H9 (cell line): ENCODE measurements around the gene MSANTD1. TPM values are rescaled to one million over a fixed set of nuclear protein-coding genes. Genes with fewer than 3 reads are reported as not detected.
A peak's percentile ranks its signal among the peaks of the same experiment; 100 is the strongest.

Experiments
- DNase-seq: peaks from one replicate; pipeline ENCODE4 v3.0.0-alpha.2; 2017
- H2AFZ ChIP-seq: one replicate; pipeline ENCODE4 v1.6.1; 2013; ENCODE audit warnings: mild to moderate bottlenecking, low read length, control low read depth, moderate library complexity
- H2AK5ac ChIP-seq: 2 replicates; pipeline ENCODE4 v1.6.1; 2013; ENCODE audit warnings: low read length, control low read depth, mixed read lengths; ENCODE audit not compliant: insufficient read length
- H2BK120ac ChIP-seq: one replicate; pipeline ENCODE4 v1.6.1; 2013; ENCODE audit warnings: low read depth, mild to moderate bottlenecking, low read length, control low read depth, inconsistent platforms; ENCODE audit not compliant: poor library complexity, severe bottlenecking
- H2BK12ac ChIP-seq: 2 replicates; pipeline ENCODE4 v1.6.1; 2013; ENCODE audit warnings: low read length, control low read depth, mixed read lengths, low read depth; ENCODE audit not compliant: insufficient read length
- H2BK15ac ChIP-seq: 2 replicates; pipeline ENCODE4 v1.6.1; 2013; ENCODE audit warnings: low read depth, low read length, control low read depth
- H2BK20ac ChIP-seq: one replicate; pipeline ENCODE4 v1.6.1; 2013; ENCODE audit warnings: low read depth, mild to moderate bottlenecking, low read length, control low read depth, inconsistent platforms; ENCODE audit not compliant: poor library complexity, severe bottlenecking
- H2BK5ac ChIP-seq: 2 replicates; pipeline ENCODE4 v1.6.1; 2013; ENCODE audit warnings: low read length, control low read depth, mixed read lengths; ENCODE audit not compliant: insufficient read length
- H3K14ac ChIP-seq: 2 replicates; pipeline ENCODE4 v1.6.1; 2013; ENCODE audit warnings: low read length, control low read depth; ENCODE audit not compliant: insufficient read depth
- H3K18ac ChIP-seq: 2 replicates; pipeline ENCODE4 v1.6.1; 2013; ENCODE audit warnings: low read depth, mild to moderate bottlenecking, mixed read lengths, low read length, control low read depth; ENCODE audit not compliant: insufficient read length
- H3K23ac ChIP-seq: 2 replicates; pipeline ENCODE4 v1.6.1; 2013; ENCODE audit warnings: low read length, control low read depth, mixed read lengths, low read depth; ENCODE audit not compliant: insufficient read length
- H3K23me2 ChIP-seq: 2 replicates; pipeline ENCODE4 v1.6.1; 2013; ENCODE audit warnings: low read depth, mild to moderate bottlenecking, mixed read lengths, low read length, control low read depth; ENCODE audit not compliant: insufficient read length, poor library complexity, severe bottlenecking
- H3K27ac ChIP-seq: 2 replicates; pipeline ENCODE4 v1.5.1; 2013; ENCODE audit warnings: low read length, control low read depth, mixed read lengths, low read depth; ENCODE audit not compliant: insufficient read length
- H3K27me3 ChIP-seq: 2 replicates; pipeline ENCODE4 v1.6.1; 2013; ENCODE audit warnings: low read length, control low read depth, inconsistent platforms; ENCODE audit not compliant: insufficient read depth
- H3K4ac ChIP-seq: 2 replicates; pipeline ENCODE4 v1.6.1; 2013; ENCODE audit warnings: low read depth, mild to moderate bottlenecking, control low read depth, inconsistent platforms, low read length, moderate library complexity
- H3K4me1 ChIP-seq: 2 replicates; pipeline ENCODE4 v1.6.1; 2013; ENCODE audit warnings: low read length, control low read depth, inconsistent platforms; ENCODE audit not compliant: insufficient read depth
- H3K4me2 ChIP-seq: 2 replicates; pipeline ENCODE4 v1.6.1; 2013; ENCODE audit warnings: low read length, control low read depth, mixed read lengths; ENCODE audit not compliant: insufficient read length, insufficient read depth
- H3K56ac ChIP-seq: 2 replicates; pipeline ENCODE4 v1.6.1; 2013; ENCODE audit warnings: low read depth, mild to moderate bottlenecking, mixed read lengths, low read length, control low read depth; ENCODE audit not compliant: insufficient read length
- H3K79me1 ChIP-seq: 2 replicates; pipeline ENCODE4 v1.6.1; 2013; ENCODE audit warnings: low read depth, mild to moderate bottlenecking, moderate library complexity, low read length, control low read depth, inconsistent platforms; ENCODE audit not compliant: insufficient read depth, poor library complexity, severe bottlenecking
- H3K79me2 ChIP-seq: 2 replicates; pipeline ENCODE4 v1.6.1; 2013; ENCODE audit warnings: low read length, control low read depth, inconsistent platforms; ENCODE audit not compliant: insufficient read depth
- H3K9ac ChIP-seq: 2 replicates; pipeline ENCODE4 v1.6.1; 2013; ENCODE audit warnings: low read length, control low read depth, mixed read lengths; ENCODE audit not compliant: insufficient read length; ENCODE audit errors: extremely low read depth
- H3K9me3 ChIP-seq: one replicate; pipeline ENCODE4 v1.6.1; 2013; ENCODE audit warnings: low read depth, low read length, inconsistent platforms; ENCODE audit not compliant: control insufficient read depth
- H3T11ph ChIP-seq: one replicate; pipeline ENCODE4 v1.6.1; 2013; ENCODE audit warnings: mild to moderate bottlenecking, low read length, control low read depth, inconsistent platforms
- H4K20me1 ChIP-seq: one replicate; pipeline ENCODE4 v1.6.1; 2013; ENCODE audit not compliant: control insufficient read depth, insufficient read length, insufficient read depth
- H4K5ac ChIP-seq: 2 replicates; pipeline ENCODE4 v1.6.1; 2013; ENCODE audit warnings: low read depth, mild to moderate bottlenecking, mixed read lengths, low read length, control low read depth; ENCODE audit not compliant: insufficient read length
- H4K8ac ChIP-seq: replicated peaks from 2 replicates; pipeline ENCODE4 v1.6.1; 2013; ENCODE audit warnings: low read length, control low read depth, mixed read lengths, low read depth; ENCODE audit not compliant: insufficient read length
- H4K91ac ChIP-seq: 2 replicates; pipeline ENCODE4 v1.6.1; 2013; ENCODE audit warnings: low read depth, mild to moderate bottlenecking, moderate library complexity, mixed read lengths, low read length, control low read depth; ENCODE audit not compliant: insufficient read length
- H3K27ac Mint-ChIP-seq, 3 experiments: 2 replicates in 2 of 3; 3 replicates in 1 of 3; pipeline ENCODE4 v1.8.0; 2020 to 2021; ENCODE audit warnings: mixed read lengths in 3 of 3, mild to moderate bottlenecking in 1 of 3, moderate library complexity in 1 of 3
- H3K27me3 Mint-ChIP-seq: 2 replicates; pipeline ENCODE4 v1.8.0; 2021; ENCODE audit warnings: low read depth, mild to moderate bottlenecking, moderate library complexity, mixed read lengths
- H3K36me3 Mint-ChIP-seq, 3 experiments: 2 replicates in 2 of 3; 3 replicates in 1 of 3; pipeline ENCODE4 v1.8.0; 2020 to 2021; ENCODE audit warnings: low read depth in 3 of 3, mixed read lengths in 3 of 3; ENCODE audit not compliant: insufficient read depth in 1 of 3
- H3K4me1 Mint-ChIP-seq, 2 experiments: 2 replicates each; pipeline ENCODE4 v1.8.0; 2020; ENCODE audit warnings: mixed read lengths in 2 of 2
- H3K4me3 Mint-ChIP-seq, 2 experiments: 2 replicates in 1 of 2; 3 replicates in 1 of 2; pipeline ENCODE4 v1.8.0; 2020 to 2021; ENCODE audit warnings: mild to moderate bottlenecking in 2 of 2, mixed read lengths in 2 of 2, moderate library complexity in 1 of 2
- H3K9me3 Mint-ChIP-seq, 2 experiments: 2 replicates in 1 of 2; 3 replicates in 1 of 2; pipeline ENCODE4 v1.8.0; 2020; ENCODE audit warnings: mild to moderate bottlenecking in 2 of 2, mixed read lengths in 2 of 2, moderate library complexity in 1 of 2
- WGBS: extraction: QIAGEN DNeasy Blood & Tissue Kit; methylation state at CpG from one replicate; pipeline ENCODE4 v1.1.7; 2013; ENCODE audit warnings: missing lambda C conversion rate, low lambda C conversion rate, mixed read lengths; ENCODE audit not compliant: insufficient read length; ENCODE audit errors: extremely low coverage; 5-methylcytosine and 5-hydroxymethylcytosine counted together
- total RNA-seq: library from RNA; stranded (reverse); gene quantifications from 2 replicates; pipeline ENCODE4 v1.2.1, GENCODE V29; 2021
- TF ChIP-seq, protein P1 (sequence below): fragments of 200-600 bp; sonication (generic); conservative IDR thresholded peaks from 3 replicates; pipeline ENCODE4 v1.8.0; 2021; ENCODE audit warnings: antibody characterized with exemption, mild to moderate bottlenecking

MSANTD1 gene
- total RNA-seq, 1 experiment from 2014 or later: 0.83 TPM

DNA sequence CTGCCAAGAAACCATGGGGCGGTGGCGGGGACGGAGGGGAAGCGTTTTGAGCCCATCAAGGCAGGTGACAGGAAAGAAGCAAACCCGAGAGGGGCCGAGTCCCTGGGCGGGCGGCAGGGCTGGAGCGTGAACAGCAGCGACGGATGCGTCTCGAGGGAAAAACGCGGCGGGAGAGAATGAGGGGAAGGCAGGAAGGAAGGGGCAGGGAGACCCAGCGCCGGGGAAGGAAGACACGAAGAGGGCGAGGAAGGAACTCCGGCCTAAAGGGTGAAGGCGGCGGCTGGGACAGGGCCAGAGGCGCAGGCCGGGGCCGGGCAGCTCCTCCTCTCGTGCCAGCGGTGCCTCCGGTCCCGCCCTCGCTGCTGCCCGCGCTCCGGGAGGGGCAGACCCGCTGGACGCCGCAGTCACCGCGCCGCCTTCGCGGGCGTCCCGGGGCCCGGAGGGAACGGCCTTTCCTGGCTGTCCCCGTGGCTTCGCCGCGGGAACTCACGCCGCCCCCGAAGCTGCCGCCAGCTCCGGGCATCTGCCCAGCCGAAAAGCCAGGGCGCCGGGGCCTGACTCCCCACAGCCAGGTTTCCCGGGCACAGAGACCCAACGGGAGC is 43.1 kb downstream of the MSANTD1 start:
- no CpG with 5 or more reads among the region's 60 CpGs for WGBS
- H3K36me3 Mint-ChIP-seq: no peaks in the 10 kb centered on the region; a peak in 1 of 7 replicates
- peaks cover 26 to 35% of the 10 kb centered on the region in 2 experiments for H3K4me1 Mint-ChIP-seq
- H2AK5ac ChIP-seq: no peak overlapping the region
- no peak overlapping the region for H3K27ac ChIP-seq
- no peak overlapping the region for H3K4ac ChIP-seq
- H3K9me3 Mint-ChIP-seq: no peaks in the 10 kb centered on the region
- H2BK15ac ChIP-seq: no peak overlapping the region
- H2BK5ac ChIP-seq: no peak overlapping the region
- no peak overlapping the region for H3K9ac ChIP-seq
- H3K23ac ChIP-seq: no peak overlapping the region
- no peaks in the 10 kb centered on the region for H3K79me2 ChIP-seq
- no peaks in the 10 kb centered on the region for H4K20me1 ChIP-seq
- peaks cover 16% of the 10 kb centered on the region for H3K23me2 ChIP-seq
- no peak overlapping the region for H3T11ph ChIP-seq
- H2AFZ ChIP-seq: no peak overlapping the region
- H3K18ac ChIP-seq: no peak overlapping the region
- peak; percentile 53 for DNase-seq
- peak overlapping the region; percentile 79 to 88 for H3K4me3 Mint-ChIP-seq
- no peak overlapping the region for H2BK20ac ChIP-seq
- H3K79me1 ChIP-seq: no peaks in the 10 kb centered on the region
- H3K4me1 ChIP-seq: no peaks in the 10 kb centered on the region
- H4K8ac ChIP-seq: no peak overlapping the region
- no peak overlapping the region for H2BK12ac ChIP-seq
- no peak overlapping the region for H2BK120ac ChIP-seq
- TF ChIP-seq, protein P1, sequence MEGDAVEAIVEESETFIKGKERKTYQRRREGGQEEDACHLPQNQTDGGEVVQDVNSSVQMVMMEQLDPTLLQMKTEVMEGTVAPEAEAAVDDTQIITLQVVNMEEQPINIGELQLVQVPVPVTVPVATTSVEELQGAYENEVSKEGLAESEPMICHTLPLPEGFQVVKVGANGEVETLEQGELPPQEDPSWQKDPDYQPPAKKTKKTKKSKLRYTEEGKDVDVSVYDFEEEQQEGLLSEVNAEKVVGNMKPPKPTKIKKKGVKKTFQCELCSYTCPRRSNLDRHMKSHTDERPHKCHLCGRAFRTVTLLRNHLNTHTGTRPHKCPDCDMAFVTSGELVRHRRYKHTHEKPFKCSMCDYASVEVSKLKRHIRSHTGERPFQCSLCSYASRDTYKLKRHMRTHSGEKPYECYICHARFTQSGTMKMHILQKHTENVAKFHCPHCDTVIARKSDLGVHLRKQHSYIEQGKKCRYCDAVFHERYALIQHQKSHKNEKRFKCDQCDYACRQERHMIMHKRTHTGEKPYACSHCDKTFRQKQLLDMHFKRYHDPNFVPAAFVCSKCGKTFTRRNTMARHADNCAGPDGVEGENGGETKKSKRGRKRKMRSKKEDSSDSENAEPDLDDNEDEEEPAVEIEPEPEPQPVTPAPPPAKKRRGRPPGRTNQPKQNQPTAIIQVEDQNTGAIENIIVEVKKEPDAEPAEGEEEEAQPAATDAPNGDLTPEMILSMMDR: no peak
- H4K91ac ChIP-seq: no peak overlapping the region
- H4K5ac ChIP-seq: no peak overlapping the region
- H3K9me3 ChIP-seq: no peaks in the 10 kb centered on the region
- peak overlapping the region; percentile 71 for H3K4me2 ChIP-seq
- no peaks in the 10 kb centered on the region; the same call in 1 of the 2 replicates for H3K27me3 ChIP-seq
- no peak overlapping the region for H3K56ac ChIP-seq
- no peak overlapping the region for H3K27ac Mint-ChIP-seq
- peaks cover 25% of the 10 kb centered on the region for H3K27me3 Mint-ChIP-seq
- no peak overlapping the region for H3K14ac ChIP-seq
